HG03460 (cell line): ENCODE data around the gene HPCAL4.

Source experiments
- ATAC-seq: cut with Tn5 transposase; IDR thresholded peaks from one replicate; pipeline ENCODE4 v1.9.1; 2021; ENCODE audit not compliant: unreplicated experiment

Gene HPCAL4

DNA sequence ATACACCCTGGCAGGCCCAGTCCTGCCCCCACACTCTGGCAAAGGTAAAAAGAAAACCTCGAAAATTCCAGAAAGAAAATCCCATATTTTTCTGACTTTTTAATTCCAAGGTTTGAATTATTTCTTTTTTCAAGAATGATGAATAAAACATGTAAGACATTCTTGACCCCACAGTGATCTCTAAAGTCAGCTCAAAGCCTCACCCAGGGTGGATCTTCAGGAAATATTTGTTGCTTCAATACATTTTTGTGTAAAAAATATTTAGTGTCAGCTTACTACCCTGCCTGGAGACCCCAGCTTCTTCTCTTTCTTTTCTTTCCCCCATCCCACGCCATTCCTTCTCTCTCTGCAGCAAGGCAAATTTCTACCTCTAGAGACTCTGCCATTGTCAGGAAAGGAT is 12.3 kb downstream of the HPCAL4 start:
- ATAC-seq: no peak

DNA sequence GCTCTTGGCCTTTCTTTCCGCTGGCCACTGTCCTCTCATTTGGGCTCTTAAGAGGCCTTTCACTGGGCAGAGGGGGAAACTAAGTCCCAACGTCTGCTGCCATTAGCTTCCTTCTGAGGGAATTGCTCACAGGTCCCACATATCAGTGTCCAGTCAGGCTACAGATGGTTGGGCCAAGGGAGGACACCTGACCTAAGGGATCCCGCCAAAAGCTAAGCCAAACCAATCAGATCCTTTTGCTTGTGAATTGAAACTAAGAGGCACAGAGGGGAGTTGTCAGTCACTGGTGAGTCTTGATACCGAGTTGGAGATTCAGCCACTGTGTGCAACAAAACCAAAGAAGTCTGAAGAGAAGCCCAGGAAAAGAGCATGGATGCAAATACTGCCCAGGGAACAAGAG is 13.6 kb downstream of the HPCAL4 start:
- ATAC-seq: no peak

DNA sequence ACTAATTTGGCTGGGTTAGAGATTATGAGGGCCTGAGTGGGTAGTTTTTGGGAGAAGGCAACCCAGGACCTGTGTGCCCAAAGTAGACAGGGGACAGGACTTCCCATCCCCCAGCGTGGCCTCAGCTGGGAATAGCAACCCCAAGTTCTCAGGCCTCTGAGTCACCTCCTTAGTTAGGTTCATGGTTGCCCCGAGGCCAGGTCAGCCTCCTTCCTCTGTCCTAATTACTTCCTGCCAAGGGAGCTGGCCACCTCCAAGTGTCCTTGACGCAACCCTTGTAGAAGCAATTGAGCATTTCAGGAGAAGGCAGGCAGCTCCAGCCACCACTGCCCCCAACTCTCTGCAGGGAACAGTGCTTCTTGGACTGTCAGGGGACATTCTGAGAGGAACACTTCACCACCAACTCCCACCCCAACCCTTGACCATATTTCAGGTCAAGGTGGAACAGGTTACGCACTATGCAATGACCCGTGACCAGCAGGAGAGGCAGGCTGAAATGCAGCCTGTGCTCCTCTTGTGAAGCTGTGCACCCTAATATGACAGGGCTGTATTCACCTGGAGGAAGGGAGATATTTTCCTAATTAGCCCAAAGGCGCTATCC is 14.2 kb downstream of the HPCAL4 start:
- ATAC-seq: no peak

DNA sequence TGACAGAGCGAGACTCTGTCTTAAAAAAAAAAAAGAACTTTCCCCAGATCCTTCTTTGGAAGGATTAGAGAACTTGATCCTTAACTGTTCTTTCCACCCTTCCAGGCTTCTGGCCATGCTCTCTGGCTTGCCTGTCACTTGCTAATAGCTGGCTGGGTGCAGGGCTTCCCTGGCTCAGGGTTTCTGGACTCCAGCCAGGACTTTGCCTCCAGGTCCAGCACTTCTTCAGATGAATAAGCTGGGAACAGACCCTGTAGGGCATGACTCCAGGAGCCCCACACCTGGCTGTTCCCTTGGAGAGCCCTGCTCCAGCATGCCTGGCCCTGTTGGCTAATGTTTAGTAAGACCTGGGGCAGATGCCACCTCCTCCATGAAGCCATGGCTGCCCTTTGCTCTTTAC is 16.0 kb downstream of the HPCAL4 start:
- no peak for ATAC-seq

DNA sequence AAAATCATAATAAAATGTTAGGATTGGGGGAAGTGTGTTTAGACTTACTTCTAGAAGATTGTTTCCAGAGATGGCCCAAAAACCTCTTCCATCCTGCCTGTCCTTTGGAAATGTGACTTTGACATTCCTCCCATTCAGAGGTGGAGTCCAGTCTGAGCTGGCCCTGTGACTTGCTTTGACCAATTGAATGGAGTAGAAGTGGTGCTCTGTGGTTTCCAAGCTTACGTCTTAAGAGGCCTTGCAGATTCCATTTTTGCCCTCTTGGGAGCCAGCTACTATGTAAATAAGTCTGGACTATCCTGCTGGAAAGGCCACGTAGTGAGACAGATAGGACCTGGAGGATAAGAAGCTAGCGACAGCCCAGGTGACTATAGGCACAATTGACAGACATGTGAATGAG is 18.0 kb downstream of the HPCAL4 start:
- ATAC-seq: no peak

DNA sequence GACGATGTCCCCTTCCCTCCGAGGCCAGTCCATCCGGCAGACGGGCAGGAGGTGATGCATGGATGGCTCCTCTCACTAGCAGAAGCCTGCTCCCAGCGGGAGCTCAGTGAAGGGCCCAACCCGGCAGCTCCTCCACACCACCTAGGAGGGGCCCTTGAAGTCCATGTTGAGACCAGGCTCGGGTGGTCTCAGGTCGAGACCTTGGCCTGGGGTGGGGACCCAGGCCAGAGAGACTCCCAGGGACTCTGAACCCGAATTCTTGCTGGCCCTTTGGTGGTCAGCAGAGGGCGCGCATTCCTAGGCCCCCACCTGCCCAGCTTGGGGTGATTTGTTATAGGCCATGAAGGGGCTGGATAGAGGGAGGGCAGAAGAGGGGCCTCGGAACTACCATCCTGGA is 18.7 kb downstream of the HPCAL4 start:
- no peak for ATAC-seq

DNA sequence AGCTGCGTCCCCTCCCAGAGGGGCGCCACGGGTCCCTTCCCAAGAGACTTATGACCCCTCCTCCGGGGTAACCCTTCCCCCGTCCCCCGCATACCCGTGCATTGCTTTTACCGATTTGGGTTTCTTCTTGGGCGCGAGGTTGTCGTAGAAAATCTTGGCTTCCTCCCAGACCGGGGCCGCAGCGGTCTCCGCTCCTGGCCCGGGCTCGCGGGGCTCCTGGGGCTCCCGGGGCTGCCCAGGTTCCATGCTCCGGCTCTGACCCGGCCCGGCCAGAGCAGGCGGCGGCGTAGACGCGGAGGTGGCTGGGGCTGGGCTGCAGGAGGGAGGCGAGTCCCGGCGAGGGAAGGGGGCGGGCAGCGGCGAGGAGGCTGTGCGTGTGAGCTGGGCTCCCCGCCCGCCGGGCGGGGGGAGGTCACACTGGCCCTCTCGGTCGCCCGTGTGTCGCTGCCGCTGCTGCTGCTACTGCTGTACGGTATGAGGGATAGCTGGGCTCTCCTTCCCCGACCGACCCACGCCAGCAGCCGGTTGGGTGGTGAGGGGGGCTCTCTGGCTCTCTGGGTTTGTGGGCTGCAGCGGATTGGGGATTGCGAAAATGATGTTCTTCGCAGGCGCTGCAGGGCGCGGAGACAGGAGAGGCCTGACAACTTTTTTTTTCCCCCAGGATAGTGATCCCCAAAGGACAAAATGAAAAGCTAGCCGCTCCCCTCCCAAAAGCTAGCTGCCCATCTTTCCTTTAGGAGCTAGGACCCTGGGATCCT is 19.3 kb downstream of the HPCAL4 start, which contains the start of gene NT5C1A:
TSS of gene NT5C1A (minus strand) at position 315 of the 758 bp plus-strand sequence. CDS start at position 246, 69 bp downstream.
- ATAC-seq: no peak

DNA sequence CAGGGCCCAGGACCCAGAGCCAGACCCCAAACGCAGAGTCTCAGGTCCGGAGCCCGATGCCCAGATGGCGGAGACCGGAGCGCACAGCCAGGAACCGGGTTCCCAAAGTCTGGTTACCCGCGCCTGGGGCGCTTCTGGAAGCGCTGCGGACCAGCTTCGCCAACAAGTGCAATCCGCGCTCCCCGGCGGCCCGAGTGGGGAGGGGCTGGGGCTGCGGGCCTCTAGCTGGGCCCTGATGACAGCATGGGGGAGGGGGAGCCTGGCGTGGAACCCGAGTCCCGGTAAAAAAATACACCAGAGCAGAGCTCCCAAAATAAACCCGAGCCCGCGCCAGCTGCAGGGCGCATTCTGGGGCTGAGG is 19.8 kb downstream of the HPCAL4 start:
- ATAC-seq: no peak

DNA sequence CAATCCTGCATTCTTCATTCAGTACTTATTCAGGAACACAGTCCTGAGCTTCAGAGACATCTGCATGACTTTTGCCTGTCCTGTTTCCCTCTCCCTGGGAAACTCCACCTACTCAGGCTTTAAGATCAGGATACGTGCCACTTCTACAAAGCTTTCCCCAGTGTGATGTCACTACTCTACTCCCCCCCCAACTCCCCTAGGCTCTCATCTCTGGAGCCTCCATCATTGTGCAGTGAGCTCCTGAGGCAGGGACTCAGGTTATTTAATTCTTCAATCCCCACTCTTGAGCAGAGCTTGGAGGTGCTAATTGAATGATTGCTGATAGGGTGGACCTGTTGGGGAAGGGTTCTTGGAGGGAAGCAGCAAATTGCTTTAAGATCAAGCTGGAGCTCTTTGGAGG is 20.5 kb downstream of the HPCAL4 start:
- ATAC-seq: no peak

DNA sequence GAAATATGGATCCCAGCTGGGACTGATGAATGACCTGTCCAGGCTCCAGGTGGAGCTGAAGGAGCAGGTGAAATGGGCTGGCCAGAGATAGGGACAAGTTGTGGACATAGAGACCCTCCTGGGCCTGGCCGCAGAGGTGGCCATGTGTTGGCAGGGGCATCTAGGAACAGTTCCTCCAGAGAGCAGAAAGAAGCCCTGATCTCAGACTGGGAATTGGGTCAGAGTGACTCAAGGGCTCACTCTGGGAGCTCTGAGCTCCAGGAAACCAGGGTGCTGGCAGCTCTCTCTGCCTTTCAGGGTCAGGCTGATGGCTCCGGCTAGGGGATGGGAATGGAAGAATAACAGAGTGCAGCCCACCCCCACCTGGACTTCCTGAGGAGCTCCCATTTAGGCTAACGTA is 22.3 kb downstream of the HPCAL4 start:
- no peak for ATAC-seq

DNA sequence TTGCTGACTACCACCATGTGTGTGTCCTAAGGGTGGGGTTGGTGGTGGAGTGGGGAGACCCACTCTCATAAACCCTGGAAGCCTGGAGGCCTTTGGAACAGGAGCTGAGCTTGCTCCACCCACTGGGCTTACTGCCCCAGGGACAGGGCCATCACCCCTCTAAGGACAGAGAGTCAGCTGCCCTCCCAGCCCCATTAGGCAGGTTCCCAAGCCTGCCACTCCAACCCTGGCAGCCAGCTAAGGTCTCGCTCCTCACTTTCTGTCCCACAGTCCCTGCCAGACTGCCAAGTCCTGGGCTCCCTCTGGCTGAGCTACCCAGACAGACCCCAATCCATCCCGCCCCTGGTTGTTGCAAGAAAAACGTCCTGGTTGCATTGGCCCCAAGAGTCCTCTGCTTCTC is 23.1 kb downstream of the HPCAL4 start:
- ATAC-seq: no peak

DNA sequence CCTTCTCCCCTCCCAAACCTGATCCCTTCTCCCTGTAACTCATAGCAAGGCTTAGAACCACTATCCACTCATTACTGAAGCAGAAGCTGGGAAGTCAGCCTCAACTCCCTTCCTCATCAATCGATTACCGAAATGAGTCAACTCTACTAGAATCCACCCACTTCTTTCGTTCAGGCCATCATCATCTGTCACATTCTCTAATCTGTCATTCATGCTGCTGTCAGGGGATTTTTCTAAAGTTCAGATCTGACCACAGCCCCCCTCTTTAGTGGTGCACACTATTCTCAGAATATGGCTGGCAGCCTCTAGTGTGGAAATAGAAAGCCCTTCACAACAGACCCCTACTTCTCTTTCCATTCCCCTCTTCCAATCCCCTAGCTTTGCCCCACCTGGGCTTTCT is 24.5 kb downstream of the HPCAL4 start:
- peak; percentile 85 for ATAC-seq

DNA sequence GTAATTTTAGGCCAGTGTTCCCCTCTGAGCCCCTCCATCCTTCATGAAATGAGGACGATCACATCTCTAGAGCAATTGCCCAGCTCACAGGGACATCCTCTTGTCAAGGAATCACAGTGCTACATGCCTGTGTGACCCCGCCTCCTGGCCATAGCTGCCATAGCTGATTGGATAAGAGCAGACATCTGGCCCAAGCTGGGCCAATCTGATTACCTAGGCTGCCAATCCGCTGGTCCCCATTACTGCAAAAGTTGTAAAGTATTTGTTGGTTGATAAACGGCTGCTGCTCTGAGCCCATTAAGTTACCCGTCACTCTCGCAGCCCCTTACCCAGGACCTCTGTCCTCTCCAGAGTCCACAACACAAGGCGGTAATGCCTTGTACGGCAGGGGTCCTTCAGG is 27.7 kb downstream of the HPCAL4 start:
- no peak for ATAC-seq

DNA sequence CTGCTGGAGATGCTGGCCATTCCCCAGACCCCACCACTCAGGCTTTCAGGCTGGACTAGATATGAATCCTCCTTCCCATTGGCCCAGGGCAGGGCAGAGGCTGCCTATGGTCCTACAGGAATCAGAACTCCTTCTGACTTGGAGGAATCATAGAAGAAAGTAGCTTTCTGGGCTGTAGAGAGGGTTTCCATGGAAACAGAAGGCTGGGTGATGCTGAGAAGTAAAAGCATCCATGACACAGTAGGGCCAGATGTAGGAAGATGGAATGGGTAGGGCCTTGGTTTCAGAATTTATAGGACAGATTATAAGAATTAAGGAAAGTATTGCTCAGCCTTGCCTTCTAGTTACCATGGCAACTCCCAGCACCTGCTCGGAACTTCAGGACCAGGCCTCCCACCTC is 28.4 kb downstream of the HPCAL4 start:
- ATAC-seq: no peak

DNA sequence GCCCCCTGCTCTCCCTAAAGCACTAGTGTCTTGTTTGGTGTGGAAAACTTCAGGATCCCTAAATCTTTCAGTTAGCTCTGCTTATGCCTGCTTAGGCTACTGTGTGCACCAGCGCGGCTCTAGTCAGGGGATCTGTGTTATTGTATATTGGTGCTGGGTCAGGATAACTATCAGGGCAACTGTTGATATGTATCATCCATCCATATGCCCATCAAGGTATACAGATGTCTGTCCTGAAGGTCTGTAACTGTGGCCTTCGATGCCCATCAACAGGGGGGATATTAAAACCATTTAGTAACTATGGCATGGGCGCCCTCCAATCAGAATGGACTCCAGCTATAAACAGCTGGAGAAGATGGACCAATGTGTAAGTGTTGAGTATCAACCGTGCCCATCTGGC is 31.7 kb downstream of the HPCAL4 start:
- ATAC-seq: no peak

DNA sequence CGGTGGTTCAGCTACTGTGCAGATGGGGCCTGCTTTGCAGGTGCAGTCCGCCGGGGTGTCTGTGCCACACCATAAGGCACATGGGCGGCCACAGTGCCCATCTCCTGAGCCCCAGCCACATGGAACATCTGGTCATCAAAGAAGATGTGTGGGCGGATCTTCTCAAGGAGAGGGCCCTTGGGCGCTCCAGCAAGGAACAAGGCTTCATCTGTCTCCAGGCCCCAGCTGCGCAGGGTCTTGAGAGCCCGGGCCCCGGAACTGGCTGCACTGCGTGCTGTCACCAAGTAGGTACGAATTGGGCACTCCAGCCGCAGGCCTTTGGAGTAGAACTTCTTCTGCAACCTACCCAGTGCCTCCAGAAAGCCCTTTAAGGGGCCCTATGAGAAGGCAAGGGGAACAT is 32.1 kb downstream of the HPCAL4 start:
- ATAC-seq: no peak

DNA sequence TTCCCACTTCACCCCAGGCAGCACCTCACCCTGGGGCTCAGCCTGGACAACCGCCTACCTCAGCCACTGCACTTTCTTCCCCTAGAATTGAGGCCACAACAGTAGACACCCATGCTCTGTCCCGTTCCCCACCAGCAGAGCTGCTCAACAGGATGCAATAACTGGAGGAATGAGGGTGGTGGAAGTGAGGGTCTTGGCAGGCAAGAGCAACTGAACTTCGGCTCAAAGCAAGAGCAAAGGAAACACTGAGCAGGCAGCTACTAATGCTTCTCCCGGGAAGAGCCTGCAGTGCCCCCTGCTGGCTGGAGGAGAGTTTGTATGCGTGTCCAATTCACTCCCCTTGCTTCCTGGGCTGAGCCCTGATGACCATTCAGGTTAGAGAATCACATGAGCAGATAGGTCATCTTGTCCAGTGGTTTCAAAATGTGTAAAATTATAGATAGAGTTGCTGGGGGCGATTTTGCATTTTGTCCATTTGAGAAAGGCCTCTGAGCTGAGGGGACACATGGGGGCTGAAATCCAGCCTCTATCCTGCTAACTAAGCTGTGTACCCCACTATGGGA is 33.2 kb downstream of the HPCAL4 start:
- ATAC-seq: no peak

DNA sequence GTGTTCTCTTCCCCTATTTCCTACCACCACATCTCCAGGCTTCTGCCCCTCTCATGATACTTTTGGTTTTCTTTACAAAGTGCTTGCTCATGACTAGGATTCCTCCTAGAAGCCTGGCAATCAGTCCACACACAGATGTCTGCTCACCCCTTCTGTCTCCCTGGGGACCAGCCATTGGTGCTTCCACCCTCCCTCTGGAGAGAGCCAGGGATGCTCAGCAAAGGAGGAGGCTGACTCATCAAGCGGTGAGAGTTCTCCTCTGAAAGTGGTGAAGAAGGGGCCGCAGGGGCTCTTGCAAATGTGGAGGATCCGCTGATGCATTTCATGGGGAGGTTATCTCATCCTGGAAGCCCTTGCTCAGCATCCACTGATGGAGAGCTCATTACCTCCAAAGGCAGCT is 33.8 kb downstream of the HPCAL4 start:
- ATAC-seq: no peak

DNA sequence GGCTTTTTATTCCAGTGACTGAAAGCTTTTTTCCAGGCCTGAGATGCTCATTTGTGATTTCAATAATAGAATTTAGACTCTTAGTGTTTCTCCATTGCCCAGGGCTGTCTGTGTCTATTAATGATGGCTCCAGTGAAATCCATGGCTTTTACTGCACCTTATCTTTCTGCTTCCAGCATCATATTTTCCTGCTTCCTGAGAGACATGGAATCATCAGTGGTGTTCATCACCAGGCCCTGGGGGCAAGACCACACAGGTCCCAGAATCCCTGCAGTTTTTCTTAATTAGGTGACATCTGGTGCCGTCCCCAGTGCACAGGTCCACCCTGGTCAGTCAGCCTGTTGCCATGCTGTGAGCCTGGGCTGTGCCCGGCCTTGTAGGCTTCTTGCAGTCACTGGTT is 34.8 kb downstream of the HPCAL4 start:
- no peak for ATAC-seq

DNA sequence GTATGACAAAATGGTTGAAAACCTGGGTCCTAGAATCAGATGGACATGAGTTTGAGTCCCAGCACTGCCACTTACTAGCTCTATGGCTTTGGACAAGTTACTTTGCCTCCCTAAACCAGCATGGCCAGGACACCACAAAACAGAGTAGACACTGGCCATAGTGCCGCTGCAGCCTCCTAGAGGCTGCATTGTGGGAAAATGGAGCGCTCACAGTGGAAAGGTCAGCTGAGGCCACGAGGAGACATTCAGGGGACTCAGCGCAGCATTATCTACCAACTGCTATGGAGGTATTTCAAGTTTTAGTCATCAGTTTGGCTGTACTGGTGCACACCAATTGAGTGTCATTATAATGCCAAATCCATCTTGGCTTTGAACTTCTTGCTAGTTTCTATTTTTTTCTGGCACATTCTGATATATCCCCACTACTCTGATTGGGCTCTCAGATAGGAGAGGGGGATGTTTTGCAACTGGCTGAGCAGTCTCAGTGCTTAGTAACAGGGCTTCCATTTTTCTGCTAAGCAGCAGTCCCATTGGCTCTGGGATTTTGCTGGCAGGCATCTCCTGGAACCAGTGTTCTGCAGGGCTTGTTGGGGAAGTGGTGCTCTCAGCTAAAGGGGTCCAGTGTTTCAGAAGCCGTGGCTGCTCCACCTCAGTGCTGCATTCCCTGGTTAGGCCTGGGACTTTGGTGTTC is 35.5 kb downstream of the HPCAL4 start:
- ATAC-seq: no peak

DNA sequence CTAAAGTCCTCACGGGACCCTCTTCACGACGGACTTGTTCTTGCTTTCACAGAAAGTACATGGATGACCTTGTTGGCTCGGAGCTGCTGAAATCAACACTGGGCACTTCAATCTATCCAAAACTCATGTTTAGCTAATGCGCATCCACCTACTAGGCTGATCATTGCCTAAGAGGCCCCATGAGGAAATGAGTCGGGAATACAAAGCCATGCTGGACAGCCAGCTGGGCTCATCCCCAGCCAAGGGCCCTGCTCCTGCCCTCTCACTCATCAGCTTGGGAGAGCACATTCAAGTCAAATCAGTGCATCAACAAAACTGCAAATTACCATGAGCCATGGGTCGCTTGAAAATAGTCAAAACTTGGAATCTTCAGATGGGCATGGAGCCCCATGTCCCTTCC is 36.9 kb downstream of the HPCAL4 start:
- no peak for ATAC-seq

DNA sequence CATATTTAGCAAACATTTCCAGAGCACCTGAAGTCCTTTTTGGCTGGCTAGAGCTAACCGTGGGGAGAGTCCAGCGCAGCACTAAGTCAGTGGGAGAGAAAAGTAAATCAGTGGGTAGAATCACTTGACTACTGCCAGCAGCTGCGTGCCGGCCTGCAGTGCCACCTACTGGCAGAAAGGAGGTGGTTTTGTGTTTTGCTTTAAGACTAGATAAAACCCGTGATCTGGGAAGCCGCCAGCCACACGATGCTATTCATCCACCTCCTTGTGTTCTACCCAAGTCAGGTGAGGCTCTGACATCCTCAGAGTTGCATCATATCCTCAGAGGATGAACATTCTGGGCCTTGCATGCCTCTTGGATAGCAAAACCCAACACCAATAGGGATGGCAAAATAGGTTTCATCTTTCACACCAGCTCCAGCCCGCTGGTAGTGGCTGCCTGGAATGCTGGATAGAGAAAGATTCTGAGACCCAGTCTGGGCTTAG is 37.6 kb downstream of the HPCAL4 start:
- ATAC-seq: no peak
